K562 (cell line): Measurements from ENCODE around the gene ENTPD6. TPM values are rescaled to one million over a fixed set of nuclear protein-coding genes. Genes with fewer than 3 reads are reported as not detected.

Experiments
- ATAC-seq: fragments of 200-7000 bp; cut with Tn5 transposase; 3 replicates; pipeline ENCODE4 v1.9.1; 2020; ENCODE audit warnings: moderate library complexity
- BruUV-seq: library from RNA; stranded (reverse); fragments of 400-500 nt; replicated peaks from 2 replicates; lab custom pipeline; 2021; lab: Mats Ljungman, UMichigan
- CTCF ChIA-PET: fragments of 300-600 bp; formaldehyde crosslinking; extraction: SDS; loops from one replicate; lab custom pipeline; 2021; ENCODE audit warnings: low intra/inter-chr PET ratio; lab: Yijun Ruan, JAX
- POLR2A ChIA-PET: fragments of 300-600, 350-650 bp; sonication (Branson Sonifier 250); formaldehyde crosslinking; extraction: SDS; loops from one replicate; lab custom pipeline; 2021; ENCODE audit warnings: antibody characterized with exemption, inconsistent platforms; lab: Yijun Ruan, JAX
- DNase-seq, 4 experiments: peaks; one replicate each; pipeline versions ENCODE4 v3.0.0 to v3.0.0-alpha.2; 2011 to 2018; ENCODE audit warnings: low spot score in 3 of 4, mixed read lengths in 3 of 4; ENCODE audit errors: extremely low read depth in 1 of 4
- FAIRE-seq: peaks from 2 replicates; lab custom pipeline; 2011; peaks lifted over from hg19 to GRCh38; lab: Jason Lieb, UNC
- H2AFZ ChIP-seq: 2 replicates; pipeline ENCODE4 v1.6.0; 2011; ENCODE audit warnings: low read depth, low read length, control low read depth, inconsistent platforms
- H3K27ac ChIP-seq: fragments of 200-600 bp; 3 replicates; pipeline ENCODE4 v1.8.0; 2011; ENCODE audit warnings: low read depth, mild to moderate bottlenecking, control low read depth, inconsistent platforms, low read length, moderate library complexity, mixed read lengths; ENCODE audit errors: extremely low read depth
- H3K27me3 ChIP-seq, 2 experiments: fragments of 300-600 bp in 1 of 2; 2 replicates in 1 of 2; 3 replicates in 1 of 2; pipeline versions ENCODE4 v1.6.0 to v1.8.0; 2011; ENCODE audit warnings: inconsistent platforms in 2 of 2, low read length in 2 of 2, mild to moderate bottlenecking in 1 of 2, mixed read lengths in 1 of 2, moderate library complexity in 1 of 2; ENCODE audit not compliant: control insufficient read depth in 2 of 2, insufficient read depth in 2 of 2
- H3K36me3 ChIP-seq: fragments of 300-600 bp; 3 replicates; pipeline ENCODE4 v1.8.0; 2011; ENCODE audit warnings: mild to moderate bottlenecking, low read length, inconsistent platforms; ENCODE audit not compliant: control insufficient read depth, insufficient read depth
- H3K4me1 ChIP-seq, 2 experiments: fragments of 200-600 bp in 1 of 2; replicated peaks in 1 of 2; 2 replicates in 1 of 2; 3 replicates in 1 of 2; pipeline versions ENCODE4 v1.5.1 to v1.8.0; 2011; ENCODE audit warnings: inconsistent platforms in 2 of 2, low read length in 2 of 2, mild to moderate bottlenecking in 1 of 2, mixed read lengths in 1 of 2, moderate library complexity in 1 of 2; ENCODE audit not compliant: control insufficient read depth in 2 of 2, insufficient read depth in 2 of 2
- H3K4me2 ChIP-seq: 2 replicates; pipeline ENCODE4 v1.6.1; 2011; ENCODE audit warnings: low read length, control low read depth, inconsistent platforms, mixed read lengths; ENCODE audit not compliant: insufficient read depth
- H3K4me3 ChIP-seq: fragments of 200-600 bp; sonication (generic), shearing (Covaris generic); 2 replicates; pipeline ENCODE4 v1.5.1; 2016; ENCODE audit warnings: control low read depth, inconsistent platforms
- H3K79me2 ChIP-seq: fragments of 200-600 bp; 3 replicates; pipeline ENCODE4 v1.8.0; 2011; ENCODE audit warnings: low read length, inconsistent platforms; ENCODE audit not compliant: control insufficient read depth, insufficient read depth
- H3K9ac ChIP-seq, 2 experiments: 2 replicates each; pipeline versions ENCODE4 v1.6.0 to v1.6.1; 2011; ENCODE audit warnings: low read depth in 2 of 2, low read length in 2 of 2, control low read depth in 1 of 2, inconsistent platforms in 1 of 2, mild to moderate bottlenecking in 1 of 2, mixed read lengths in 1 of 2; ENCODE audit not compliant: insufficient read depth in 1 of 2
- H3K9me1 ChIP-seq: one replicate; pipeline ENCODE4 v1.6.0; 2011; ENCODE audit warnings: inconsistent platforms, mild to moderate bottlenecking, low read length, moderate library complexity; ENCODE audit not compliant: control insufficient read depth, insufficient read depth
- H3K9me3 ChIP-seq: replicated peaks from 2 replicates; pipeline ENCODE4 v1.5.1; 2011; ENCODE audit warnings: low read depth, low read length, inconsistent platforms; ENCODE audit not compliant: control insufficient read depth, insufficient read depth
- H4K20me1 ChIP-seq: replicated peaks from 2 replicates; pipeline ENCODE4 v1.6.1; 2011; ENCODE audit warnings: low read length, inconsistent platforms, mixed read lengths; ENCODE audit not compliant: control insufficient read depth, insufficient read depth
- JUN ChIP-seq, 2 experiments: sonication (generic) in 1 of 2; formaldehyde crosslinking in 1 of 2; IDR thresholded peaks; 2 replicates each; pipeline versions ENCODE4 v1.6.1 to v1.8.0; 2012 to 2022; ENCODE audit warnings: borderline replicate concordance in 2 of 2, mild to moderate bottlenecking in 2 of 2, improper control_type of control experiment in 1 of 2, low read depth in 1 of 2, low read length in 1 of 2, missing genetic modification reagents in 1 of 2
- MEF2A ChIP-seq: IDR thresholded peaks from 2 replicates; pipeline ENCODE4 v1.6.1; 2011; ENCODE audit warnings: low read depth, mild to moderate bottlenecking, low read length, moderate library complexity; ENCODE audit not compliant: control insufficient read depth
- RBM25 ChIP-seq: fragments of 200-400 bp; formaldehyde crosslinking; IDR thresholded peaks from 2 replicates; pipeline ENCODE4 v1.6.1; 2018; ENCODE audit warnings: low read length, low read depth, moderate library complexity; ENCODE audit not compliant: severe bottlenecking
- TCF3 ChIP-seq: sonication (generic); formaldehyde crosslinking; IDR thresholded peaks from 2 replicates; pipeline ENCODE4 v1.4.0; 2020; ENCODE audit warnings: mild to moderate bottlenecking, missing genetic modification reagents
- ZNF124 ChIP-seq: sonication (generic); formaldehyde crosslinking; IDR thresholded peaks from 2 replicates; pipeline ENCODE4 v1.8.1; 2022; ENCODE audit warnings: missing genetic modification reagents
- ZNF445 ChIP-seq: fragments of 250-450 bp; sonication (Bioruptor Pico); IDR thresholded peaks from 2 replicates; pipeline ENCODE4 v1.4.0; 2020; ENCODE audit warnings: low read depth, mild to moderate bottlenecking, moderate library complexity
- WGBS: fragments of 100-300 bp; shearing (Covaris generic); methylation state at CpG from one replicate; pipeline ENCODE4 v1.1.6; 2016; ENCODE audit warnings: low coverage, mixed read lengths; ENCODE audit not compliant: insufficient coverage; ENCODE audit errors: missing lambda C conversion rate; 5-methylcytosine and 5-hydroxymethylcytosine counted together
- in situ Hi-C: fragments of 300-500 bp; cut with MboI; formaldehyde crosslinking; loops from 4 replicates; pipeline ENCODE4 v1.15.0; 2018; ENCODE audit warnings: inconsistent platforms, mixed read lengths
- intact Hi-C: fragments of 100-400 bp; cut with micrococcal nuclease; formaldehyde crosslinking; loops from 2 replicates; pipeline ENCODE4 v1.14.2; 2022
- polyA plus RNA-seq, 8 experiments: library from polyadenylated mRNA; depleted of rRNA in 4 of 8; stranded (reverse) in 5 of 8; unstranded in 3 of 8; fragments of >200 nt; fragmentation: Nextera tagmentation in 2 of 8; fragmentation: Illumina TruSeq in 1 of 8; extraction: Ambion mirVana in 2 of 8; extraction: Trizol in 1 of 8; gene quantifications; 2 replicates each; pipeline versions ENCODE4 v1.2.1 to v1.2.3, GENCODE V29; 2011 to 2014; ENCODE audit warnings: inconsistent platforms in 1 of 8, missing spikeins in 1 of 8
- total RNA-seq, 7 experiments: library from RNA; depleted of rRNA in 6 of 7; stranded (reverse); fragments of >200 nt in 6 of 7; fragmentation: Illumina TruSeq in 2 of 7; extraction: Trizol in 2 of 7; gene quantifications; 2 replicates each; pipeline versions ENCODE4 v1.2.1 to v1.2.3, GENCODE V29; 2011 to 2021; ENCODE audit warnings: low replicate concordance in 1 of 7

ENTPD6 gene
- total and polyA plus RNA-seq, 9 of the 15 experiments (the other 6 are each of a cell fraction or from before 2014, with no cell fraction given): 0.82 to 36.8 (median 22.4) TPM

DNA sequence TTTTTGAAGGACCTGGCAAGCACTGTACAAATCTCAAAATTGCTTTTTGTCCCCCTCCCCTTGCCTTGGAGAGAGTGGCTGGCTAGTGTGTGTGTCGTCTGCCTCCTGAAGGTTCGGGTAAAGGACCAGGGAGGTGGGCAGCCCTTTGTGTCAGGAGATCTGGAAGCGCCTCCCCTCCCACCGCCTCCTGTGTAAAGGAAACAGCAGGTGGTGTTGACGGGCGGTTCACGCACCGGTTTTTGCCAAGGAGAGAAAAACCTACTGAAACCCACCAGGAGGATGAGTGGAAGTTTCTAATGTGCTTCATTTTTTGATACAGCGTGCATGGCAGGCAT is 1.2 kb downstream of the ENTPD6 start:
- BruUV-seq: no TSS peak
- TF ChIP-seq MEF2A (no peak), ZNF445 (CRISPR knock-in tag) (no peak), ZNF124 (CRISPR knock-in tag) (no peak), RBM25 (no peak), TCF3 (CRISPR knock-in tag) (no peak), JUN (IDR thresholded peaks at IDR 0.05; ENCODE audit: borderline replicate concordance, low read depth, low read length) (no peak), JUN (CRISPR knock-in tag; IDR thresholded peaks at IDR 0.05; ENCODE audit: borderline replicate concordance) (no peak)
- ChIA-PET POLR2A (no interaction called here), CTCF (no interaction called here)
- Histone ChIP-seq H4K20me1 (peaks cover 10% of the 10 kb centered on the region), H3K27me3 (peaks cover 1 to 4% of the 10 kb centered on the region in 2 experiments; a peak in 2 of 5 replicates), H3K4me2 (peak overlapping the region; percentile 79), H3K9me1 (peaks cover 2% of the 10 kb centered on the region), H3K4me3 (peak overlapping the region; percentile 70), H3K9ac (peak overlapping the region; percentile 80 to 94; a peak in 3 of 4 replicates), H3K9me3 (no peaks in the 10 kb centered on the region), H3K79me2 (peaks cover 23% of the 10 kb centered on the region), H3K36me3 (peaks cover 2% of the 10 kb centered on the region; the same call in 1 of the 3 replicates), H3K27ac (no peak overlapping the region), H2AFZ (no peak overlapping the region), H3K4me1 (peaks cover 7 to 22% of the 10 kb centered on the region in 2 experiments; a peak in 4 of 5 replicates)
- WGBS: 31% methylated on average over 5 of the region's 9 CpGs
- intact Hi-C loops: loop anchor here (5.0 kb wide), 1 partner anchor 51 kb away; the partner anchor contains the start of gene PYGB
- no peak for FAIRE-seq
- in situ Hi-C loops: no loop called here
- no peak for ATAC-seq
- no peak for DNase-seq
